ENCODE measurements around the gene DUS1L. TPM values are rescaled to one million over a fixed set of nuclear protein-coding genes. Genes with fewer than 3 reads are reported as not detected.

Gene DUS1L
- total and polyA plus RNA-seq, 2 experiments from 2014 or later: 71.9 to 160 TPM

- Histone ChIP-seq H3K79me2 (peaks cover 11% of the 10 kb centered on the region), H3K4me3 (peak within 1 kb of the TSS; percentile 32), H3K9me3 (ENCODE audit: low read depth) (no peaks in the 10 kb centered on the region), H3K27me3 (no peaks in the 10 kb centered on the region), H2AFZ (peak within 1 kb of the TSS; percentile 41), H3K27ac (no peak within 1 kb of the TSS), H4K20me1 (ENCODE audit: insufficient read depth, poor library complexity, severe bottlenecking) (no peaks in the 10 kb centered on the region), H3K9me2 (replicated peaks; ENCODE audit: insufficient read depth) (no peaks in the 10 kb centered on the region), H3K36me3 (replicated peaks; ENCODE audit: insufficient read depth, low read depth) (no peaks in the 10 kb centered on the region), H3K4me2 (peak within 1 kb of the TSS; percentile 90), H3K4me1 (ENCODE audit: insufficient read depth) (peaks cover 19% of the 10 kb centered on the region)
- 2% methylated on average over 28 of the region's 42 CpGs for WGBS (ENCODE audit: low lambda C conversion rate, missing lambda C conversion rate)
- DNase-seq (ENCODE audit: low spot score): peak; percentile 100
- no peak for TF ChIP-seq CTCF (IDR thresholded peaks at IDR 0.05; ENCODE audit: poor library complexity)
- TF ChIP-seq EZH2 (IDR thresholded peaks at IDR 0.05; ENCODE audit: borderline replicate concordance): no peak
- TF ChIP-seq EZH2phosphoT487 (IDR thresholded peaks at IDR 0.05; ENCODE audit: low read depth, severe bottlenecking, unreplicated experiment): no peak
Measured at GRCh38 chr17:82022981-82023446, 42.6 kb downstream of the DUS1L start, which contains the start of gene LRRC45. Gene LRRC45, plus strand, starts transcription at chr17:82023305. Its CDS starts 339 bp downstream, at chr17:82023644.

DNA sequence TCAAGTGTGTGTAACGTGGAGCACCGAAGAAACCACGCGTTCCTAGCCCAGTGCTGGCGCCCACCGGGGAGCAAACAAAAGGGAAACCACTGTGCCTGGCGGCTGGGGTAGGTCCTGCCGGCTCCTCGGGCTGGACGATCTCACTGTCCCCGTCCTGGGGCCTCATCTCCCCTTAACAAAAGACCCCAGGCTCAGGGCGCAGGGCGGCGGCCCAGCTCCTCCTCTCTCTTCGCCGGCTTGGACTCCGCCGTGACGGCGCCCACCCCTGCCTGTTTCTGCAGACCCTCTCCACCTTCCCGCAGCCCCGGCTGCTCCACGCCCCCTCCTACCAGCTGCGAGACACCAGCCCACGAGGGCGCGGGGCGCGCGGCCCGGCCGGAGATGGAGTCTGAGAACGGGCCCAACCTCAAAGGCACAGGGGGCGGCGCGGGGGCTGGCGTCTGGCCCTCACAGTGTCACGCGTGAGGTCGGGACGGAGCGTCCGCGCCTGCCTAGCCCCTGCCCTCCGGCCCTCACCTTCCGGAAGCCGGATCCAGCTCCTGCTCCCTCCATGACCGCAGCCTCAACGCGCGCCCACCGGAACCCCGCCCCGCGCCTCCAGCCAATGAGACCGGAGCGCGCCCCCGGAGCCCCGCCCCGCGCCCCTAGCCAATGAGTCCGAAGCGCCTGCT lies 43.2 kb downstream of the DUS1L start, which contains the start of gene CENPX:
Gene CENPX (minus strand): TSS at position 569 of the 671 bp plus-strand sequence. CDS start 17 bp downstream, at position 552.
- H3K9me2 ChIP-seq (replicated peaks; ENCODE audit: insufficient read depth): no peaks in the 10 kb centered on the region
- peak within 1 kb of the TSS; percentile 90 for H3K4me2 ChIP-seq
- peak within 1 kb of the TSS; percentile 41 for H2AFZ ChIP-seq
- no peaks in the 10 kb centered on the region for H3K36me3 ChIP-seq (replicated peaks; ENCODE audit: insufficient read depth, low read depth)
- no peak within 1 kb of the TSS for H3K27ac ChIP-seq
- H3K27me3 ChIP-seq: no peaks in the 10 kb centered on the region
- no peaks in the 10 kb centered on the region for H3K9me3 ChIP-seq (ENCODE audit: low read depth)
- H3K79me2 ChIP-seq: peaks cover 11% of the 10 kb centered on the region
- DNase-seq (ENCODE audit: low spot score): no peak
- peak within 1 kb of the TSS; percentile 32 for H3K4me3 ChIP-seq
- H4K20me1 ChIP-seq (ENCODE audit: insufficient read depth, poor library complexity, severe bottlenecking): no peaks in the 10 kb centered on the region
- under 1% methylated on average over 36 of the region's 64 CpGs for WGBS (ENCODE audit: low lambda C conversion rate, missing lambda C conversion rate)
- TF ChIP-seq EZH2 (IDR thresholded peaks at IDR 0.05; ENCODE audit: borderline replicate concordance): no peak
- TF ChIP-seq CTCF (IDR thresholded peaks at IDR 0.05; ENCODE audit: poor library complexity): no peak
- no peak for TF ChIP-seq EZH2phosphoT487 (IDR thresholded peaks at IDR 0.05; ENCODE audit: low read depth, severe bottlenecking, unreplicated experiment)
- H3K4me1 ChIP-seq (ENCODE audit: insufficient read depth): peaks cover 19% of the 10 kb centered on the region

- Histone ChIP-seq H3K79me2 (peaks cover 11% of the 10 kb centered on the region), H4K20me1 (ENCODE audit: insufficient read depth, poor library complexity, severe bottlenecking) (no peaks in the 10 kb centered on the region), H3K4me2 (peak overlapping the region; percentile 90), H3K4me3 (peak overlapping the region; percentile 32), H3K27me3 (no peaks in the 10 kb centered on the region), H3K9me2 (replicated peaks; ENCODE audit: insufficient read depth) (no peaks in the 10 kb centered on the region), H3K9me3 (ENCODE audit: low read depth) (no peaks in the 10 kb centered on the region), H3K4me1 (ENCODE audit: insufficient read depth) (peaks cover 19% of the 10 kb centered on the region), H3K36me3 (replicated peaks; ENCODE audit: insufficient read depth, low read depth) (no peaks in the 10 kb centered on the region), H2AFZ (no peak overlapping the region), H3K27ac (no peak overlapping the region)
- TF ChIP-seq EZH2 (IDR thresholded peaks at IDR 0.05; ENCODE audit: borderline replicate concordance) (no peak), EZH2phosphoT487 (IDR thresholded peaks at IDR 0.05; ENCODE audit: low read depth, severe bottlenecking, unreplicated experiment) (no peak), CTCF (IDR thresholded peaks at IDR 0.05; ENCODE audit: poor library complexity) (no peak)
- 19% methylated on average over 10 of the region's 10 CpGs for WGBS (ENCODE audit: low lambda C conversion rate, missing lambda C conversion rate)
- no peak for DNase-seq (ENCODE audit: low spot score)
Measured at GRCh38 chr17:82021900-82022309, 43.7 kb downstream of the DUS1L start.
